Stimulated activated CD4-positive, alpha-beta T cell treated with anti-CD3 and anti-CD28 coated beads, Interleukin-4, amount 100 ng/mL, for 4 hours (primary cell): ENCODE data around the gene ZNF678.
"Not testable (repeated sequence)": the region's sequence is repeated elsewhere in the genome, so short reads cannot be mapped to it uniquely, and the experiment has no call there.

Experiments used
- DNase-seq, 2 experiments: peaks; one replicate each; pipeline ENCODE4 v3.0.0-alpha.2; 2020

Gene ZNF678

GRCh38 chr1:227556288-227556687 lies 7.1 kb upstream of the ZNF678 start:
- no peak for DNase-seq

DNA sequence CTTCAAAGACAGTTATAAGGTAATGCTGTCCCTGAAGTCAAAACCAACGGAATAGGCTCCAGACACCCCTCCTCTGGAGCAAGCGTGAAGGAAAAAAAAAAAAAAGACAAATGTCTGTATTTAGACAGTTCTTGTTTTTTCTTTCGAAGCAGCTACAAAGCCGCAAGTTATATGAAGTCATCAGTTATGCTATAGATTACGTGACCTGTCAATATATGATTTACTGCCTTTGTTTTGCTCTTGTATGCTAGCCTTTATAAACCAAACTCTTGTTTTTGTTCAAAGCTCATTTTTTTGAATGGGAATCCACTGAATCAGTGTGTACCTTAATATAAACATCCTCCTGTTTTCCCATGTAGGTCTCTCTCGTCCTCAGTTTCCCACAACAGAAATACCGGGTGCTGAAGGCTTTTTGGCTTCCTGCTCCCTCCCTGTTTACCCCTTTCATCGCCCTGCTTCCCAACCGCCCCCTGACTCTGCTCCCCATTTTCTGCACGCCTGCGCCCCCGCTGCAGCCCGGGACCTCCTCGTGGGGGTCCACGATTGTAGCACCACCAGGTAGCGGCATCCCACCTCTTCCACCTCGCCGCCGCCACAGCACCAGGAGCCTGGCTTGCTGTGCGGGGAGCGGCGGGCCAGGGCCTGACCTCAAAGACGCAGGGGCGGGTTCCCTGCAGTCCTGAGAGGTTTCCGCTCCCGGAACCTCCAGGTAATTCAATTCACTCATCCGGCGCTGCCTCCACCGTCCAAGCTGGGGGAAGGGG lies 5.2 kb upstream of the ZNF678 start:
- no peak for DNase-seq

DNA sequence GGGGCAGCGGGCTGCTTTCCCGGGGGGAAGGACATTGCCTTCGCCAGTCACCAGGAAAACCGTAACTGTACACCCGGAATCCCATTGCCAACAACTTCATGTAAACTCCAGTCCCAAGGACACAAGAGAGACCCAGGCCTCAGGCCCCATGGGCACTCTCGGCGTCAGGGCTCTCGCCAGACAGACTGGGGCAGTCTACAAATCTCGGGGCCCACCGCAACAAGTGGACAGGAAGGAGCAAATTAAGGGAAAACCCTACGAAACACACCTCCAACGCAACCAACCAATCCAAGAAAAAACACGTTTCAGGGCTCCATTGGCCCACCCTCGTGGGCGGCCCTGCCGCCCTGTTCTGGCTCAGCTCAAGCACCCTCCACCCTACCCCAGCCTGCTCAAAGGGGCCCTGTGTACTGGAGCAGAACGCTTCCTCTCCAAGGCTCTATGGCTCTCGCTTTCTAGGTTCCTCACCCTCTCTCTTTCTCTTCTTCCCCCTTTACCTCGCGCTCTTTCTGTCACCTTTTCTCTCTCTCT lies 4.6 kb upstream of the ZNF678 start:
- no peak for DNase-seq

DNA sequence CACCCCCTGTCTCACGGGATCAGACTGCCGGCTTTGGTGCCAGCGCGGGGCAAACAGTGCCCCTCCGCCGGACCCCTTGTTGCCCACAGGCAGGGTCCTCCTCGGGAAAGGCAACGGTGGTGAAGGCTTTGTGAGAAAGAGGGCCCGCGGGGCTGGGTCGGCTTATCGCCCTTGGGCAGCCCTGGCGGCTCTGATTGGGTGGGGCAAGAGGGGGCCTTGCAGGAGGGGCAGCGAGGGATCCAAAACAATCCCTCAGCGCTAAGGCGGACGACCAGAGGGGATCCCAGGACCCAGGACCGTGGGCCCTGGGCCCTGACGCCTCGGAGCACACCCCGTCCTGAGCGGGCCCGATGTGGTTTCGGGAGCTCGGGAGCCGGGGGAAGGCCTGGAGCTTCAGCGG lies 3.9 kb upstream of the ZNF678 start:
- DNase-seq: no peak

- no peak for DNase-seq
Observed at GRCh38 chr1:227559926-227560325, 3.4 kb upstream of the ZNF678 start.

- DNase-seq: no peak
Observed at GRCh38 chr1:227560393-227561173, 2.8 kb upstream of the ZNF678 start.

DNA sequence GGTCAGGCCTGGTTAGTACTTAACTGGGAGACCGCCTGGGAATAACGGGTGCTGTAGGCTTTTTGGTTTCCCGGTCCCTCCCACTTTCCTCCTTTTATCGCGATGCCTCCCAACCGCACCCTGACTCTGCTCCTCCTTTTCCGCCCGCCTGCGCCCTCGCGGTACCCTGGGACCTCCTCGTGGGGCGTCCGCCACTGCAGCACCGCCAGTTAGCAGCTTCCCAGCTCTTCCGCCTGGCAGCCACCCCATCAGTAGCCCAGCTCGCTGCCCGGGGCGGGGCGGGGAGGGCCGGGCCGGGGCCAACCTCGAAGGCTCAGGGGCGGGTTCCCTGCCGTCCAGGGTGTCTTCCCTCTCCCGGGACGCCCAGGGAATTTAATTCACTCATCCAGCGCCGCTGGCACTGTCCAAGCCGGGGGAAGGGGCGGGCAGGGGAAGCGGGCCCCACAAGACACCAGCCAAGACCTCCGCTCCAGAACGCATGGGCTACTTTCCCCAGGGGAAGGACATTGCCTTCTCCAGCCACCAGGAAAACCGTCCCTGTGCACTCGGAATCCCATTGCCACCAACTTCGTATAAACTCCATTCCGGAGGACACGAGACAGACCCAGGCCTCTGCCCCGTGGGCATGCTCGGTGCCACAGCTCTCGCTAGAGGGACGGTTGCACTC lies 2.0 kb upstream of the ZNF678 start:
- DNase-seq: no peak

- no peak for DNase-seq
Observed at GRCh38 chr1:227562037-227562436, 1.3 kb upstream of the ZNF678 start.

DNA sequence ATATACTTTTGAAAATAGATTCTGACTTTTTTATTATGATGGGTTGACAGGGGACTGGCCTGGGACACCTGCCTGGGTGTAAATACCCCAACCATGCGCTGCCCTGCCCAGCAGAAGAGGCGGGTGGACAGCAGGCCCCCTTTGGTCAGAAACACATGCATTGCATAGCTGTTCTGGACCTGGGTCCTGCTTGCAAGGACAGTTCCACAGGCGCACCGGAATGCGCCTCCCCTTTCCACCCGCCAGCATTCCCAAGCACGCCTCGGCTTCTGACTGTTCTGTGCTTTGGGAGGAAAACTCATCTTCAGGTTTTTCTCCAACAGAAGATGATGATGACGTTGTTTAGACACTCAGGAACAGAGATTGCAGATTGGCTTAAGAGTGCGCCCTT lies 428 bp upstream of the ZNF678 start:
- DNase-seq: no peak

DNA sequence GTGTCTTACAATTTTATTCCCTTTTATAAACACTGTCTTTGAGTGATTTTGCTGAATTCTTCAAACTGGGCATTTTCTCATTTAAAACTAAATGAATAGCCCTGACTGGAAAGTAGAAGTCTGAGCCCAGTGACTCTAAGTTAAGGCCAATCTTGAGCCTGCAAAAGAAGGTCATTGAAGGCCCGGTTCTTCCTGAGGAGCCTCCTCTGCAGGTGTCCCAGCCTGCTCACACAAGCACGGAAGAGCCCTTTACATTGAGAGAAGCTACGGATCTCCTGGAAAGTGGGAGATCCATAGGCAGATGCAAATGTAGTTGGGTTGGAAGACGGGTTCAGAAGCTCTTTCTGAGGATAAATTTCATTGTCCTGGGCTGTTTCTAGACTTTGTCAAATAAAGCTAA lies 3.9 kb downstream of the ZNF678 start:
- DNase-seq: no peak

GRCh38 chr1:227568593-227568992 lies 5.2 kb downstream of the ZNF678 start:
- no peak for DNase-seq

- no peak for DNase-seq
Observed at GRCh38 chr1:227572752-227573151, 9.4 kb downstream of the ZNF678 start.

- DNase-seq: no peak
Observed at GRCh38 chr1:227574926-227575325, 11.6 kb downstream of the ZNF678 start.

GRCh38 chr1:227576189-227576588 lies 12.8 kb downstream of the ZNF678 start:
- no peak for DNase-seq

- DNase-seq: no peak
Observed at GRCh38 chr1:227577500-227577899, 14.1 kb downstream of the ZNF678 start.

GRCh38 chr1:227583354-227583753 lies 20.0 kb downstream of the ZNF678 start:
- no peak for DNase-seq

DNA sequence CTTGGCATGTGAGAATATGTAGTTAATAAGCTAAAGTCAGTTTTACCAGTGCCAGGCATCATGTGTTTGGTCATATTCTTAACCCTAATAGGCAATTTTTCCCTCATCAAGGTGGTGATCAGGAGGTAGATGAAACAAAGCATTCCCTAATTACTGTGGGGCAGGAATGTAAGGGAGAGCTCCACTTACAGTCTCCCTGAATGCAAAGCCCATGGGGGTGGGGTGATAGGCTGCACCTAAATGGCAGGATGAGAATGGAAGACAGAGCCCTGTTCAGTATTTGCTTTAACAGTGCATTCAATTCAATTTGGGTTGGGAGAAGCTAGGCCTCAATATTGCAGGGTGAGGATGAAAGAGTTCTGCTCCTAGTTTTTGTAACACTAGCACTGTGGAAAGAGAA lies 23.4 kb downstream of the ZNF678 start:
- DNase-seq: no peak

GRCh38 chr1:227587968-227588367 lies 24.6 kb downstream of the ZNF678 start:
- no peak for DNase-seq

- DNase-seq: not testable (repeated sequence)
Observed at GRCh38 chr1:227588769-227589168, 25.4 kb downstream of the ZNF678 start.

GRCh38 chr1:227589777-227590176 lies 26.4 kb downstream of the ZNF678 start:
- DNase-seq: not testable (repeated sequence)

- not testable (repeated sequence) for DNase-seq
Observed at GRCh38 chr1:227596222-227596621, 32.9 kb downstream of the ZNF678 start.

- DNase-seq: no peak
Observed at GRCh38 chr1:227603327-227603726, 40.0 kb downstream of the ZNF678 start.

DNA sequence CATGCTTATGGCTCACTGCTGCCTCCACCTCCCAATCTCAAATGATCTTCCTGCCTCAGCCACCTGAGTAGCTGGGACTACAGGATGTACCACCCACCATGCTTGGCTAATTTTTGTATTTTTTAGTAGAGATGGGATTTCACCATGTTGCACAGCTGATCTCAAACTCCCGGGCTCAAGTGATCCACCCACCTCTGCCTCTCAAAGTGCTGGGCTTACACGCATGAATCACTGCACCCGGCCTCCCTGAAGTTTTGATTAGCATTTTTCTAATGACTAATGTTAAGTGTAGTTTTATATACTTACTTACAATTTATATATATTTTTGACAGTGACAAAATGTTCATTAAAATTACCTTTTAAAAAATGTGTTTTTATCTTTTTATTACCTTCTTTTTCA lies 41.1 kb downstream of the ZNF678 start:
- no peak for DNase-seq

DNA sequence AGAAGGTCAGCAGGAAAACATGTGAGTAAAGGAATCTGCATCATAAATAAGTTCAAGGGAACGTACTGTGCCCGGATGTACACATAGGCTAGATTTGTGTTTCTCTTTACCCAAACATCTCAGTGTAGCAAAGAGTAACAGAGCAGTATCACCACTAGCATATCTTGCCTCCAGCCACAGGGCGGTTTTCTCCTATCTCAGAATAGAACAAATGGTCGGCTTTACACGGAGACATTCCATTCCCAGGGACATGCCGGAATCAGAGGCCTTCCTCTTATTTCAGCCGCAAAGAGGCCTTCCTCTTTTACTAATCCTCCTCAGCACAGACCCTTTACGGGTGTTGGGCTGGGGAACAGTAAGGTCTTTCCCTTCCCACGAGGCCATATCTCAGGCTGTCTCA lies 42.9 kb downstream of the ZNF678 start:
- not testable (repeated sequence) for DNase-seq
